Chondrocyte (in vitro differentiated cells): ENCODE data around the gene BNC2. TPM values are rescaled to one million over a fixed set of nuclear protein-coding genes. Genes with fewer than 3 reads are reported as not detected.

Source experiments
- DNase-seq: peaks from one replicate; pipeline ENCODE4 v3.0.0; 2021; ENCODE audit warnings: mixed read lengths, low spot score
- H3K27ac Mint-ChIP-seq: one replicate; pipeline ENCODE4 v1.8.0; 2021; ENCODE audit warnings: mild to moderate bottlenecking, moderate library complexity, mixed read lengths; ENCODE audit not compliant: unreplicated experiment
- H3K27me3 Mint-ChIP-seq: 2 replicates; pipeline ENCODE4 v1.8.0; 2021; ENCODE audit warnings: low read depth, mixed read lengths
- H3K36me3 Mint-ChIP-seq: 2 replicates; pipeline ENCODE4 v1.8.0; 2021; ENCODE audit warnings: low read depth, mixed read lengths
- H3K4me1 Mint-ChIP-seq: 2 replicates; pipeline ENCODE4 v1.8.0; 2021; ENCODE audit warnings: low read depth, mild to moderate bottlenecking, mixed read lengths
- H3K4me3 Mint-ChIP-seq: one replicate; pipeline ENCODE4 v1.8.0; 2021; ENCODE audit warnings: mild to moderate bottlenecking, moderate library complexity, mixed read lengths; ENCODE audit not compliant: unreplicated experiment
- H3K9me3 Mint-ChIP-seq: 2 replicates; pipeline ENCODE4 v1.8.0; 2021; ENCODE audit warnings: low read depth, mixed read lengths
- CTCF ChIP-seq: fragments of 200-600 bp; sonication (generic); IDR thresholded peaks from 2 replicates; pipeline ENCODE4 v1.5.0; 2021; ENCODE audit warnings: antibody characterized with exemption, mild to moderate bottlenecking, moderate library complexity
- total RNA-seq: library from RNA; stranded (reverse); gene quantifications from 3 replicates; pipeline ENCODE4 v1.2.1, GENCODE V29; 2021

The BNC2 gene
- total RNA-seq, 1 donor from 2014 or later = 17.8 TPM

- Mint-ChIP-seq H3K4me3 (no peak overlapping the region), H3K36me3 (no peaks in the 10 kb centered on the region), H3K9me3 (no peaks in the 10 kb centered on the region), H3K4me1 (peaks cover 6% of the 10 kb centered on the region), H3K27me3 (no peaks in the 10 kb centered on the region), H3K27ac (no peak overlapping the region)
- TF ChIP-seq CTCF = no peak
- DNase-seq = no peak
Observed at GRCh38 chr9:16611983-16612382, 258.5 kb downstream of the BNC2 start.

GRCh38 chr9:16611001-16611400, 259.5 kb downstream of the BNC2 start:
- no peaks in the 10 kb centered on the region for H3K9me3 Mint-ChIP-seq
- TF ChIP-seq CTCF = no peak

GRCh38 chr9:16610538-16610937, 259.9 kb downstream of the BNC2 start:
- Mint-ChIP-seq H3K36me3 (no peaks in the 10 kb centered on the region), H3K4me3 (no peak overlapping the region), H3K27me3 (no peaks in the 10 kb centered on the region), H3K9me3 (no peaks in the 10 kb centered on the region), H3K4me1 (peaks cover 6% of the 10 kb centered on the region), H3K27ac (no peak overlapping the region)
- DNase-seq = no peak
- TF ChIP-seq CTCF = no peak

More at GRCh38 chr9:16611001-16611400, 259.5 kb downstream of the BNC2 start:
- no peak for DNase-seq
- no peaks in the 10 kb centered on the region for H3K36me3 Mint-ChIP-seq
- peaks cover 6% of the 10 kb centered on the region for H3K4me1 Mint-ChIP-seq
- H3K27ac Mint-ChIP-seq = no peak overlapping the region
- H3K27me3 Mint-ChIP-seq = no peaks in the 10 kb centered on the region
- H3K4me3 Mint-ChIP-seq = no peak overlapping the region

GRCh38 chr9:16608906-16609305, 261.6 kb downstream of the BNC2 start:
- no peak for DNase-seq
- Mint-ChIP-seq H3K4me3 (no peak overlapping the region), H3K27me3 (no peaks in the 10 kb centered on the region), H3K27ac (no peak overlapping the region), H3K9me3 (no peaks in the 10 kb centered on the region), H3K36me3 (no peaks in the 10 kb centered on the region), H3K4me1 (peaks cover 6% of the 10 kb centered on the region)
- TF ChIP-seq CTCF = no peak

GRCh38 chr9:16602494-16602893, 268.0 kb downstream of the BNC2 start:
- H3K36me3 Mint-ChIP-seq = no peaks in the 10 kb centered on the region
- no peak for TF ChIP-seq CTCF
- peaks cover 10% of the 10 kb centered on the region for H3K4me1 Mint-ChIP-seq
- H3K27ac Mint-ChIP-seq = no peak overlapping the region
- H3K4me3 Mint-ChIP-seq = no peak overlapping the region
- DNase-seq = no peak
- no peaks in the 10 kb centered on the region for H3K27me3 Mint-ChIP-seq
- H3K9me3 Mint-ChIP-seq = no peaks in the 10 kb centered on the region
